GM23338 (cell line): ENCODE measurements around the gene RPL10. TPM values are rescaled to one million over a fixed set of nuclear protein-coding genes. Genes with fewer than 3 reads are reported as not detected.

Source experiments
- ATAC-seq: fragments of 200-7000 bp; cut with Tn5 transposase; 3 replicates; pipeline ENCODE4 v1.9.1; 2020
- DNase-seq: peaks from one replicate; pipeline ENCODE4 v3.0.0-alpha.2; 2015; ENCODE audit warnings: low spot score
- H2AFZ ChIP-seq: fragments of 200-600 bp; sonication (generic); 2 replicates; pipeline ENCODE4 v1.8.0; 2016; ENCODE audit warnings: antibody characterized with exemption, mild to moderate bottlenecking, moderate library complexity
- H3F3A ChIP-seq: fragments of 200-600 bp; sonication (generic); replicated peaks from 2 replicates; pipeline ENCODE4 v1.8.0; 2017; ENCODE audit warnings: antibody characterized with exemption, mixed run types, low read depth
- H3K27ac ChIP-seq: fragments of 200-600 bp; sonication (generic); 2 replicates; pipeline ENCODE4 v1.6.1; 2016; ENCODE audit warnings: low read depth
- H3K27me3 ChIP-seq: fragments of 200-600 bp; sonication (generic); 2 replicates; pipeline ENCODE4 v1.8.0; 2016; ENCODE audit warnings: mild to moderate bottlenecking, mixed run types, moderate library complexity; ENCODE audit not compliant: insufficient read depth
- H3K36me3 ChIP-seq: fragments of 200-600 bp; sonication (generic); 2 replicates; pipeline ENCODE4 v1.8.0; 2016; ENCODE audit warnings: mild to moderate bottlenecking; ENCODE audit not compliant: insufficient read depth
- H3K4me1 ChIP-seq: fragments of 200-600 bp; sonication (generic); 2 replicates; pipeline ENCODE4 v1.8.0; 2016; ENCODE audit warnings: mild to moderate bottlenecking, moderate library complexity; ENCODE audit not compliant: insufficient read depth
- H3K4me2 ChIP-seq: fragments of 200-600 bp; sonication (generic); 2 replicates; pipeline ENCODE4 v1.7.1; 2017; ENCODE audit warnings: mixed run types
- H3K4me3 ChIP-seq: fragments of 200-600 bp; sonication (generic); 2 replicates; pipeline ENCODE4 v1.6.1; 2016; ENCODE audit warnings: mixed run types
- H3K79me2 ChIP-seq: fragments of 200-600 bp; sonication (generic); replicated peaks from 2 replicates; pipeline ENCODE4 v1.8.0; 2017; ENCODE audit warnings: mild to moderate bottlenecking; ENCODE audit not compliant: insufficient read depth
- H3K9me2 ChIP-seq: fragments of 200-600 bp; sonication (generic); 2 replicates; pipeline ENCODE4 v1.8.0; 2017; ENCODE audit not compliant: insufficient read depth
- H4K20me1 ChIP-seq: fragments of 200-600 bp; sonication (generic); replicated peaks from 2 replicates; pipeline ENCODE4 v1.8.0; 2017; ENCODE audit warnings: mild to moderate bottlenecking; ENCODE audit not compliant: insufficient read depth
- H3K27ac Mint-ChIP-seq: 2 replicates; pipeline ENCODE4 v1.8.0; 2020; ENCODE audit warnings: inconsistent platforms, mild to moderate bottlenecking, moderate library complexity, mixed read lengths
- H3K27me3 Mint-ChIP-seq: 3 replicates; pipeline ENCODE4 v1.8.0; 2022; ENCODE audit warnings: low read depth, mild to moderate bottlenecking, moderate library complexity, mixed read lengths, inconsistent platforms; ENCODE audit not compliant: insufficient read depth, poor library complexity
- H3K36me3 Mint-ChIP-seq: 3 replicates; pipeline ENCODE4 v1.8.0; 2021; ENCODE audit warnings: low read depth, mild to moderate bottlenecking, inconsistent platforms, moderate library complexity, mixed read lengths
- H3K4me1 Mint-ChIP-seq: 3 replicates; pipeline ENCODE4 v1.8.0; 2020; ENCODE audit warnings: mild to moderate bottlenecking, inconsistent platforms, mixed read lengths
- H3K4me3 Mint-ChIP-seq: 3 replicates; pipeline ENCODE4 v1.8.0; 2021; ENCODE audit warnings: moderate library complexity, mild to moderate bottlenecking, inconsistent platforms, mixed read lengths
- H3K9me3 Mint-ChIP-seq: 3 replicates; pipeline ENCODE4 v1.8.0; 2020; ENCODE audit warnings: moderate library complexity, mild to moderate bottlenecking, inconsistent platforms, mixed read lengths
- CREB1 ChIP-seq: fragments of 250-450 bp; sonication (Bioruptor Pico); IDR thresholded peaks from 2 replicates; pipeline ENCODE4 v1.5.0; 2020; ENCODE audit warnings: low read depth, mild to moderate bottlenecking, moderate library complexity
- CTCF ChIP-seq, 2 experiments: fragments of 200-600 bp in 1 of 2; sonication (generic) in 1 of 2; conservative IDR thresholded peaks; 2 replicates each; pipeline versions ENCODE4 v1.5.1 to v1.6.1; 2016 to 2017; ENCODE audit warnings: antibody characterized with exemption in 2 of 2, low read depth in 2 of 2, mild to moderate bottlenecking in 2 of 2, moderate library complexity in 1 of 2
- ETS1 ChIP-seq: IDR thresholded peaks from 2 replicates; pipeline ENCODE4 v1.6.1; 2016; ENCODE audit warnings: antibody characterized with exemption
- EZH2 ChIP-seq: fragments of 200-600 bp; sonication (generic); IDR thresholded peaks from one replicate; pipeline ENCODE4 v1.8.0; 2017; ENCODE audit warnings: antibody characterized with exemption, mild to moderate bottlenecking, low read depth; ENCODE audit not compliant: unreplicated experiment
- EZH2phosphoT487 ChIP-seq: fragments of 200-600 bp; sonication (generic); IDR thresholded peaks from one replicate; pipeline ENCODE4 v1.8.1; 2018; ENCODE audit warnings: antibody characterized with exemption; ENCODE audit not compliant: unreplicated experiment
- REST ChIP-seq: IDR thresholded peaks from one replicate; pipeline ENCODE4 v1.6.1; 2018; ENCODE audit warnings: antibody characterized with exemption; ENCODE audit not compliant: unreplicated experiment
- ZNF114 ChIP-seq: fragments of 250-450 bp; sonication (Bioruptor Pico); IDR thresholded peaks from 2 replicates; pipeline ENCODE4 v1.5.0; 2020; ENCODE audit warnings: mild to moderate bottlenecking, moderate library complexity
- polyA plus RNA-seq: library from polyadenylated mRNA; unstranded; fragments of >200 nt; fragmentation: Nextera tagmentation; extraction: Ambion mirVana; gene quantifications from 2 replicates; pipeline ENCODE4 v1.2.1, GENCODE V29; 2016
- total RNA-seq: library from RNA; depleted of rRNA; stranded (reverse); fragments of >200 nt; shearing (Covaris generic); gene quantifications from 2 replicates; pipeline ENCODE4 v1.2.3, GENCODE V29; 2014

The RPL10 gene
- total and polyA plus RNA-seq, 2 experiments from 2014 or later, result 1,696 to 4,929 TPM

DNA sequence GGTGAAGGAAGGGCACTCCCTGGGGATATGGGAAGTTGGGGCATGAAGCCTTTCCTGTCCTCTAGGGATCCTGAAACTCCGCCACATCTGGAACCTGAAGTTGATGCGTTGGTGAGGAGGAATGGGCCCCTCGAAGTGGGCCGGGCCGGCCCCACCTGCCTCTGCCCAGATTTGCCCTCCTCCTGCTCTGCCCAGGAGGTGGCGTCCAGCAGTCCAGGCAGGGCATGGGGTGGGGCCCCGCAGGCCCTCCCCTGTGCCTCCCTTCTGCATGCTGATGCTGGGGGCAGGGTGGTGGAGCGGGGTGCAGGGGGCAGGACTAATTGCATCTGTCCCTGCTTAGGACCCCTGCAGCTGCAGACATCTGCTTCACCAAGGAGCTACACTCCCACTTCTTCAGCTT is 15.0 kb downstream of the RPL10 start:
- H2AFZ ChIP-seq, result no peak overlapping the region
- Mint-ChIP-seq H3K4me3 (no peak overlapping the region; the same call in 2 of the 3 replicates), H3K27me3 (peaks cover 8% of the 10 kb centered on the region), H3K36me3 (peaks cover 5% of the 10 kb centered on the region), H3K27ac (no peak overlapping the region), H3K9me3 (no peaks in the 10 kb centered on the region), H3K4me1 (peaks cover 12% of the 10 kb centered on the region)
- peaks cover 8% of the 10 kb centered on the region; the same call in 1 of the 2 replicates for H3K4me1 ChIP-seq
- ATAC-seq (no peak), DNase-seq (no peak)
- no peaks in the 10 kb centered on the region for H3K9me2 ChIP-seq
- H3K4me3 ChIP-seq, result no peak overlapping the region
- no peak for TF ChIP-seq ZNF114 (CRISPR knock-in tag)
- no peaks in the 10 kb centered on the region for H3K36me3 ChIP-seq
- no peak overlapping the region for H3K4me2 ChIP-seq
- H4K20me1 ChIP-seq, result no peaks in the 10 kb centered on the region
- no peak overlapping the region for H3K27ac ChIP-seq
- H3K27me3 ChIP-seq, result no peaks in the 10 kb centered on the region
- H3F3A ChIP-seq, result no peaks in the 10 kb centered on the region
- no peaks in the 10 kb centered on the region for H3K79me2 ChIP-seq

GRCh38 chrX:154417157-154417556 is 19.0 kb downstream of the RPL10 start:
- Mint-ChIP-seq H3K9me3 (no peaks in the 10 kb centered on the region), H3K4me3 (no peak overlapping the region), H3K4me1 (no peaks in the 10 kb centered on the region), H3K27ac (no peak overlapping the region), H3K27me3 (peaks cover 3% of the 10 kb centered on the region), H3K36me3 (peaks cover 12% of the 10 kb centered on the region)
- H3K4me3 ChIP-seq, result no peak overlapping the region
- H3K4me2 ChIP-seq, result no peak overlapping the region
- no peak overlapping the region for H3K27ac ChIP-seq
- TF ChIP-seq CTCF (conservative IDR thresholded peaks at IDR 0.05; ENCODE audit: low read depth in 2 of 2) (no peak), ETS1 (no peak), ZNF114 (CRISPR knock-in tag) (no peak), EZH2phosphoT487 (no peak), CREB1 (CRISPR knock-in tag) (no peak), EZH2 (no peak), REST (no peak)
- no peak for ATAC-seq
- H3K36me3 ChIP-seq, result no peaks in the 10 kb centered on the region
- H2AFZ ChIP-seq, result no peak overlapping the region
- no peaks in the 10 kb centered on the region; the same call in 1 of the 2 replicates for H3K4me1 ChIP-seq
- no peaks in the 10 kb centered on the region for H3K27me3 ChIP-seq
- no peaks in the 10 kb centered on the region for H3K79me2 ChIP-seq
- DNase-seq, result no peak
- no peaks in the 10 kb centered on the region for H4K20me1 ChIP-seq
- no peaks in the 10 kb centered on the region for H3F3A ChIP-seq
- no peaks in the 10 kb centered on the region for H3K9me2 ChIP-seq
